ENCODE measurements around the gene ZBTB46. TPM values are rescaled to one million over a fixed set of nuclear protein-coding genes. Genes with fewer than 3 reads are reported as not detected.

The ZBTB46 gene
- total RNA-seq, 1 experiment from 2014 or later = 27.1 TPM

DNA sequence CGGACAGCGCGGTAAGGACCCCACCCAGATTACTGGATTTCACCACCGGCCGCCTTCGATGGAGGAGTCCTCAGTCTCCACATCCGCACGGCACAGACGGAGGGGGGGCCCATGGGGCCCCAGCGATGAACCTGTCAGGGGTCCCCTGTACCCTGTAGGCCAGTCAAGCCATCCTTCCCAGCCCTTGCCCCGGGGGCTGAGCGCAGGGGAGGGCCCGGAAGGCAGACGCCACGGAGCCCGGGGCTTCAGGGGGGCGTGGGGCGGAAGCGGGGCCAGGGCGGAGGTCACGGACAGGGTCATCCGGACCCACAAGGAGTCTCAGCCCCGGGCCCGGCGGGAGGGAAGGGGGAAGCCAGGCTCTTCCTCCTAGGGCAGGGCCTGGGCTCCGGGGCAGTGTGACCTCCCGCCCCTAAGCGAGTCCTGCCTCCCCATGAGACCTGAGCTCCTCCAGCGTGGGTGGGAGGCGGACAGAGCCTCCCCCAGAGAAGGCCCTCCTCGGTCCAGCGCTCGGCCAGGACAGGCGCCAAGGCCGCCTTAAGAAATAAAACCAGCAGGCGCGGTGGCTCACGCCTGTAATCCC lies 22.8 kb downstream of the ZBTB46 start:
- H2AFZ ChIP-seq (ENCODE audit: low read length) = no peak overlapping the region
- H2AK5ac ChIP-seq (ENCODE audit: insufficient read length, low read length) = no peak overlapping the region
- no peak overlapping the region for H2BK12ac ChIP-seq (ENCODE audit: insufficient read length, low read depth, low read length)
- Mint-ChIP-seq H3K27me3 (ENCODE audit: low read depth) (no peaks in the 10 kb centered on the region), H3K4me3 (no peak overlapping the region), H3K27ac (no peak overlapping the region), H3K4me1 (peaks cover 11% of the 10 kb centered on the region in 2 experiments; a peak in 2 of 4 replicates), H3K9me3 (no peaks in the 10 kb centered on the region), H3K36me3 (ENCODE audit: insufficient read depth in 1 of 3, low read depth in 3 of 3) (peaks cover 0 to 6% (median 0%) of the 10 kb centered on the region in 3 experiments; a peak in 5 of 7 replicates)
- H3K4ac ChIP-seq (ENCODE audit: low read depth, low read length) = no peak overlapping the region
- H4K5ac ChIP-seq (ENCODE audit: insufficient read length, low read depth, low read length) = no peak overlapping the region
- no peak overlapping the region for H3K56ac ChIP-seq (ENCODE audit: insufficient read length, low read depth, low read length)
- H2BK20ac ChIP-seq (ENCODE audit: low read depth, low read length, poor library complexity, severe bottlenecking) = no peak overlapping the region
- no peak overlapping the region for H2BK15ac ChIP-seq (ENCODE audit: low read depth, low read length)
- H3K23ac ChIP-seq (ENCODE audit: insufficient read length, low read depth, low read length) = no peak overlapping the region
- no peaks in the 10 kb centered on the region for H3K79me2 ChIP-seq (ENCODE audit: insufficient read depth, low read length)
- H3K4me2 ChIP-seq (ENCODE audit: insufficient read depth, insufficient read length, low read length) = no peak overlapping the region
- H2BK5ac ChIP-seq (ENCODE audit: insufficient read length, low read length) = no peak overlapping the region
- no peak overlapping the region for H4K8ac ChIP-seq (replicated peaks; ENCODE audit: insufficient read length, low read depth, low read length)
- WGBS (ENCODE audit: extremely low coverage, insufficient read length, low lambda C conversion rate) = no CpG with 5 or more reads among the region's 38 CpGs
- no peaks in the 10 kb centered on the region for H3K4me1 ChIP-seq (ENCODE audit: insufficient read depth, low read length)
- 0 out of 2 replicates have a peak overlapping the region, but pooled peaks have one; percentile 21 for H3K14ac ChIP-seq (ENCODE audit: insufficient read depth, low read length)
- no peak overlapping the region for H3K18ac ChIP-seq (ENCODE audit: insufficient read length, low read depth, low read length)
- no peaks in the 10 kb centered on the region for H3K23me2 ChIP-seq (ENCODE audit: insufficient read length, low read depth, low read length, poor library complexity, severe bottlenecking)
- H2BK120ac ChIP-seq (ENCODE audit: low read depth, low read length, poor library complexity, severe bottlenecking) = no peak overlapping the region
- no peaks in the 10 kb centered on the region for H3K27me3 ChIP-seq (ENCODE audit: insufficient read depth, low read length)
- H3K9ac ChIP-seq (ENCODE audit: extremely low read depth, insufficient read length, low read length) = no peak overlapping the region
- no peak for DNase-seq
- no peaks in the 10 kb centered on the region for H4K20me1 ChIP-seq (ENCODE audit: control insufficient read depth, insufficient read depth, insufficient read length)
- H3K79me1 ChIP-seq (ENCODE audit: insufficient read depth, low read depth, low read length, poor library complexity, severe bottlenecking) = no peaks in the 10 kb centered on the region
- H3T11ph ChIP-seq (ENCODE audit: low read length) = no peak overlapping the region
- H4K91ac ChIP-seq (ENCODE audit: insufficient read length, low read depth, low read length) = no peak overlapping the region
- H3K9me3 ChIP-seq (ENCODE audit: control insufficient read depth, low read depth, low read length) = no peaks in the 10 kb centered on the region
- H3K27ac ChIP-seq (ENCODE audit: insufficient read length, low read depth, low read length) = no peak overlapping the region
- TF ChIP-seq, protein P1, sequence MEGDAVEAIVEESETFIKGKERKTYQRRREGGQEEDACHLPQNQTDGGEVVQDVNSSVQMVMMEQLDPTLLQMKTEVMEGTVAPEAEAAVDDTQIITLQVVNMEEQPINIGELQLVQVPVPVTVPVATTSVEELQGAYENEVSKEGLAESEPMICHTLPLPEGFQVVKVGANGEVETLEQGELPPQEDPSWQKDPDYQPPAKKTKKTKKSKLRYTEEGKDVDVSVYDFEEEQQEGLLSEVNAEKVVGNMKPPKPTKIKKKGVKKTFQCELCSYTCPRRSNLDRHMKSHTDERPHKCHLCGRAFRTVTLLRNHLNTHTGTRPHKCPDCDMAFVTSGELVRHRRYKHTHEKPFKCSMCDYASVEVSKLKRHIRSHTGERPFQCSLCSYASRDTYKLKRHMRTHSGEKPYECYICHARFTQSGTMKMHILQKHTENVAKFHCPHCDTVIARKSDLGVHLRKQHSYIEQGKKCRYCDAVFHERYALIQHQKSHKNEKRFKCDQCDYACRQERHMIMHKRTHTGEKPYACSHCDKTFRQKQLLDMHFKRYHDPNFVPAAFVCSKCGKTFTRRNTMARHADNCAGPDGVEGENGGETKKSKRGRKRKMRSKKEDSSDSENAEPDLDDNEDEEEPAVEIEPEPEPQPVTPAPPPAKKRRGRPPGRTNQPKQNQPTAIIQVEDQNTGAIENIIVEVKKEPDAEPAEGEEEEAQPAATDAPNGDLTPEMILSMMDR (conservative IDR thresholded peaks at IDR 0.05) = no peak
